Measurements from ENCODE around the gene TRIML2.

Gene TRIML2

DNA sequence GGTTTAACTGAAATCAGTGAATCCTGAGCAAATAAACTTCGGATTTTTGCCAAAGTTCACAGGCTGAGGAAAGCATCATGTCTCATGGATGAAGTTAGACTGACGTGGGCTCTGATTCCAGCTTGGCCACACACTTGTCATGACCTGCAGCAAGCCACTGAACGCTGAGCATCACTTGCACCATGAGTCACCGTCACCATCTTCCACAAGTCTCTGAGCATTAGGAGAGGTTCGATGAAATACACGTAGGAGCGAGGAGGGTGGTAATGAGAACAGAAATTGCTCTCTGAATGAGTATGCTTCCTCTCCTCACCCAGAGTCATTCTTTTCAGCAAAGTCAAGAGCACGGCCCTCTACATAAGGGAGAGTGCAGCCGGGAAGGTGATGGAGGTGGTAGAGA, 3.8 kb upstream of the TRIML2 start:
- TF ChIP-seq, protein P1, sequence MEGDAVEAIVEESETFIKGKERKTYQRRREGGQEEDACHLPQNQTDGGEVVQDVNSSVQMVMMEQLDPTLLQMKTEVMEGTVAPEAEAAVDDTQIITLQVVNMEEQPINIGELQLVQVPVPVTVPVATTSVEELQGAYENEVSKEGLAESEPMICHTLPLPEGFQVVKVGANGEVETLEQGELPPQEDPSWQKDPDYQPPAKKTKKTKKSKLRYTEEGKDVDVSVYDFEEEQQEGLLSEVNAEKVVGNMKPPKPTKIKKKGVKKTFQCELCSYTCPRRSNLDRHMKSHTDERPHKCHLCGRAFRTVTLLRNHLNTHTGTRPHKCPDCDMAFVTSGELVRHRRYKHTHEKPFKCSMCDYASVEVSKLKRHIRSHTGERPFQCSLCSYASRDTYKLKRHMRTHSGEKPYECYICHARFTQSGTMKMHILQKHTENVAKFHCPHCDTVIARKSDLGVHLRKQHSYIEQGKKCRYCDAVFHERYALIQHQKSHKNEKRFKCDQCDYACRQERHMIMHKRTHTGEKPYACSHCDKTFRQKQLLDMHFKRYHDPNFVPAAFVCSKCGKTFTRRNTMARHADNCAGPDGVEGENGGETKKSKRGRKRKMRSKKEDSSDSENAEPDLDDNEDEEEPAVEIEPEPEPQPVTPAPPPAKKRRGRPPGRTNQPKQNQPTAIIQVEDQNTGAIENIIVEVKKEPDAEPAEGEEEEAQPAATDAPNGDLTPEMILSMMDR (IDR thresholded peaks at IDR 0.05; ENCODE audit: low read length): no peak
- TF ChIP-seq EZH2phosphoT487 (IDR thresholded peaks at IDR 0.05; ENCODE audit: low read length): no peak
- Histone ChIP-seq H3K4me1 (ENCODE audit: low read length) (no peaks in the 10 kb centered on the region), H2AFZ (ENCODE audit: low read length) (no peak overlapping the region), H3K79me2 (ENCODE audit: low read length) (no peaks in the 10 kb centered on the region), H3K9ac (ENCODE audit: low read length) (no peak overlapping the region), H3K4me2 (ENCODE audit: low read depth, low read length) (no peak overlapping the region), H3K36me3 (replicated peaks; ENCODE audit: insufficient read depth, low read length) (no peaks in the 10 kb centered on the region), H3K27ac (ENCODE audit: low read length) (no peak overlapping the region), H3K27me3 (replicated peaks; ENCODE audit: insufficient read depth, low read length) (no peaks in the 10 kb centered on the region), H3K9me3 (replicated peaks; ENCODE audit: insufficient read depth, low read length) (no peaks in the 10 kb centered on the region), H4K20me1 (ENCODE audit: insufficient read depth, low read length) (no peaks in the 10 kb centered on the region), H3K4me3 (ENCODE audit: low read length) (no peak overlapping the region), H3K9me2 (replicated peaks; ENCODE audit: insufficient read depth, low read length) (no peaks in the 10 kb centered on the region), H3F3A (ENCODE audit: insufficient read depth, low read length) (no peaks in the 10 kb centered on the region)
- no peak for DNase-seq

DNA sequence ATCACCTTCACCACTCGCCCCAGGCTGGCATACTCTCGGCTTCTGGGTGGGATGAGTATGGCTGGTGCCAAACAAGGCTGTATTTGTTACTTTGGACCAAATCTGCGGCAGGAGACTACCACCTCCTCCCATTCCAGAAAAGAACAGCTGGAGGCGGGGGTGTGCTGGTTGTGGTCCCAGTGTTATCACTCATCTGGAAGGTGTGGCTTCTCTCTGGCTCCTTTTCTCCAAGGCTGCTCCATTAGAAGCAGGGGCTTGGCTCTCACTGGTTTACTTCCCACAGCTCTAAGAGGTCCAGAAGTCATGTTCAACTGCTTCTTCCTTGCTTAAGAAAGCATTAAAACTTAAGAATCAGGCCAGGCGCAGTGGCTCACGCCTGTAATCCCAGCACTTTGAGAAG, 2.6 kb upstream of the TRIML2 start:
- no peak overlapping the region for H3K4me2 ChIP-seq (ENCODE audit: low read depth, low read length)
- H3F3A ChIP-seq (ENCODE audit: insufficient read depth, low read length): no peaks in the 10 kb centered on the region
- H3K27me3 ChIP-seq (replicated peaks; ENCODE audit: insufficient read depth, low read length): no peaks in the 10 kb centered on the region
- no peak for DNase-seq
- H4K20me1 ChIP-seq (ENCODE audit: insufficient read depth, low read length): no peaks in the 10 kb centered on the region
- H3K27ac ChIP-seq (ENCODE audit: low read length): no peak overlapping the region
- H3K9ac ChIP-seq (ENCODE audit: low read length): no peak overlapping the region
- no peaks in the 10 kb centered on the region for H3K9me2 ChIP-seq (replicated peaks; ENCODE audit: insufficient read depth, low read length)
- TF ChIP-seq, protein P1 (IDR thresholded peaks at IDR 0.05; ENCODE audit: low read length): no peak
- TF ChIP-seq EZH2 (optimal IDR thresholded peaks at IDR 0.05; ENCODE audit: low read depth, low read length) (no peak), EZH2phosphoT487 (IDR thresholded peaks at IDR 0.05; ENCODE audit: low read length) (no peak)
- H3K9me3 ChIP-seq (replicated peaks; ENCODE audit: insufficient read depth, low read length): no peaks in the 10 kb centered on the region
- no peak overlapping the region for H2AFZ ChIP-seq (ENCODE audit: low read length)
- H3K36me3 ChIP-seq (replicated peaks; ENCODE audit: insufficient read depth, low read length): no peaks in the 10 kb centered on the region
- no peak overlapping the region for H3K4me3 ChIP-seq (ENCODE audit: low read length)
- no peaks in the 10 kb centered on the region for H3K4me1 ChIP-seq (ENCODE audit: low read length)
- no peaks in the 10 kb centered on the region for H3K79me2 ChIP-seq (ENCODE audit: low read length)

DNA sequence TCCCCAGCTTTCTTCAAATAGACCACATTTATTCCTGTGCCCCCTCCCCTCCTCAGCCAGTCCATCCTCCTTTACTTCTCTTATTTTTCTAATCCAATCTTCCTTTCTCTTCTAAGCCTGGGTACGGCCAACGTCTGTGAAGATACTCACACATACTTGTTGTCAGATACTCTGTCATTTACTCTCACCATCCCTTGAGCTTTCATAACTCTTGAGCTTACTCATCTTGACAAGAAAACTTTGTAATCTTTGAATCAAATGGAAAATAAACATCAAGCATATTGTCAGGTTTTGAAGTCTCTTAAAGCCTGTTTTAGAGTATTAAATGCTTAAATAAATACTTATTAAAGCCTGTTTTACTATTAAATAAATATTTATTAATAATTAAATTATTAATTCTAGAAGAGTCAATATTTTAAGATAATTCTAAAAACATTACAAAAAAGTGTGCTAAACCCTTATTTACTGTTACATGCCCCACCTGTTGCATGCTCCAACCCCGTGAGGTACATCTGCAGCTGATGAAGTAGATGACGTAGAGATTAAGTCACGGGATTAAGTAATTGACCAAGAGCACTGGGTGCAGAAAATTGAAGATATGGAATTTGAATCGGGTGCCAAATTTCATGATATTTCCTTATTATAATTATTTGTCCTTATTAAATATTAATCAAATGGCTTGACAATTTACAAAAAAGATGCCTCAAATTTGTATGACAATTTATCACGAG, 1.5 kb upstream of the TRIML2 start:
- Histone ChIP-seq H3K9ac (ENCODE audit: low read length) (no peak overlapping the region), H3K36me3 (replicated peaks; ENCODE audit: insufficient read depth, low read length) (no peaks in the 10 kb centered on the region), H3K79me2 (ENCODE audit: low read length) (no peaks in the 10 kb centered on the region), H3F3A (ENCODE audit: insufficient read depth, low read length) (no peaks in the 10 kb centered on the region), H2AFZ (ENCODE audit: low read length) (no peak overlapping the region), H3K27me3 (replicated peaks; ENCODE audit: insufficient read depth, low read length) (no peaks in the 10 kb centered on the region), H3K4me2 (ENCODE audit: low read depth, low read length) (no peak overlapping the region), H3K27ac (ENCODE audit: low read length) (no peak overlapping the region), H4K20me1 (ENCODE audit: insufficient read depth, low read length) (no peaks in the 10 kb centered on the region), H3K9me2 (replicated peaks; ENCODE audit: insufficient read depth, low read length) (no peaks in the 10 kb centered on the region), H3K4me1 (ENCODE audit: low read length) (no peaks in the 10 kb centered on the region), H3K9me3 (replicated peaks; ENCODE audit: insufficient read depth, low read length) (no peaks in the 10 kb centered on the region), H3K4me3 (ENCODE audit: low read length) (no peak overlapping the region)
- no peak for DNase-seq
- TF ChIP-seq, protein P1 (IDR thresholded peaks at IDR 0.05; ENCODE audit: low read length): no peak

Data from MM.1S (cell line).